IMR-90 (cell line): ENCODE results near the gene CDH1. TPM values are rescaled to one million over a fixed set of nuclear protein-coding genes. Genes with fewer than 3 reads are reported as not detected.
"Not testable (repeated sequence)": the region's sequence is repeated elsewhere in the genome, so short reads cannot be mapped to it uniquely, and the experiment has no call there.

Source experiments
- ATAC-seq: fragments of 200-7000 bp; cut with Tn5 transposase; 2 replicates; pipeline ENCODE4 v1.9.1; 2020; ENCODE audit warnings: low read depth, mild to moderate bottlenecking, moderate library complexity
- BruUV-seq: library from RNA; stranded (reverse); fragments of 400-500 nt; replicated peaks from 2 replicates; lab custom pipeline; 2021; lab: Mats Ljungman, UMichigan
- CTCF ChIA-PET: fragments of 300-600 bp; formaldehyde crosslinking; extraction: SDS; loops from one replicate; lab custom pipeline; 2021; ENCODE audit warnings: antibody characterized with exemption; lab: Yijun Ruan, JAX
- POLR2A ChIA-PET: fragments of 300-600 bp; sonication (Branson Sonifier 250); formaldehyde crosslinking; loops from one replicate; lab custom pipeline; 2022; ENCODE audit warnings: antibody characterized with exemption; ENCODE audit not compliant: unreplicated experiment; lab: Charles Lee
- DNase-seq: peaks from one replicate; pipeline ENCODE4 v3.0.0; 2013
- H2AFZ ChIP-seq: replicated peaks from 2 replicates; pipeline ENCODE3; 2013; ENCODE audit warnings: low read length, mild to moderate bottlenecking; ENCODE audit not compliant: poor library complexity
- H2AK5ac ChIP-seq: 2 replicates; pipeline ENCODE4 v1.6.1; 2013; ENCODE audit warnings: low read depth, low read length, inconsistent platforms
- H2AK9ac ChIP-seq: replicated peaks from 2 replicates; pipeline ENCODE3; 2013; ENCODE audit warnings: mild to moderate bottlenecking, low read depth, low read length, moderate library complexity; ENCODE audit not compliant: poor library complexity
- H2BK120ac ChIP-seq: 2 replicates; pipeline ENCODE4 v1.6.1; 2013; ENCODE audit warnings: low read depth, low read length, inconsistent platforms
- H2BK15ac ChIP-seq: 3 replicates; pipeline ENCODE4 v1.6.1; 2013; ENCODE audit warnings: low read depth, low read length, inconsistent platforms
- H2BK20ac ChIP-seq: 2 replicates; pipeline ENCODE4 v1.6.1; 2013; ENCODE audit warnings: low read depth, mild to moderate bottlenecking, inconsistent platforms, low read length, moderate library complexity
- H2BK5ac ChIP-seq: 2 replicates; pipeline ENCODE4 v1.6.1; 2013; ENCODE audit warnings: mild to moderate bottlenecking, low read depth, low read length, inconsistent platforms; ENCODE audit not compliant: poor library complexity, severe bottlenecking
- H3K14ac ChIP-seq: replicated peaks from 2 replicates; pipeline ENCODE4 v1.6.1; 2013; ENCODE audit warnings: low read depth, low read length, inconsistent platforms
- H3K18ac ChIP-seq: 2 replicates; pipeline ENCODE4 v1.6.1; 2013; ENCODE audit warnings: low read depth, low read length, control low read depth
- H3K23ac ChIP-seq: 2 replicates; pipeline ENCODE4 v1.6.1; 2013; ENCODE audit warnings: low read depth, low read length, inconsistent platforms
- H3K27ac ChIP-seq: 2 replicates; pipeline ENCODE4 v1.5.1; 2013; ENCODE audit warnings: mild to moderate bottlenecking, control low read depth, low read length; ENCODE audit not compliant: insufficient read depth
- H3K27me3 ChIP-seq: 2 replicates; pipeline ENCODE4 v1.6.1; 2013; ENCODE audit warnings: low read length; ENCODE audit not compliant: control insufficient read depth, insufficient read depth
- H3K36me3 ChIP-seq: 2 replicates; pipeline ENCODE4 v1.6.1; 2013; ENCODE audit warnings: low read length, mixed read lengths; ENCODE audit not compliant: control insufficient read depth, insufficient read depth
- H3K4ac ChIP-seq: 2 replicates; pipeline ENCODE4 v1.6.1; 2013; ENCODE audit warnings: low read depth, low read length, inconsistent platforms
- H3K4me1 ChIP-seq: 2 replicates; pipeline ENCODE4 v1.6.1; 2013; ENCODE audit warnings: low read length, mixed read lengths; ENCODE audit not compliant: control insufficient read depth, insufficient read depth
- H3K4me2 ChIP-seq: 2 replicates; pipeline ENCODE4 v1.6.1; 2013; ENCODE audit warnings: low read depth, mild to moderate bottlenecking, control low read depth, low read length, moderate library complexity
- H3K4me3 ChIP-seq: 2 replicates; pipeline ENCODE4 v1.5.1; 2013; ENCODE audit warnings: low read depth, mild to moderate bottlenecking, control low read depth, low read length, moderate library complexity; ENCODE audit not compliant: insufficient read depth
- H3K56ac ChIP-seq: 2 replicates; pipeline ENCODE4 v1.6.1; 2013; ENCODE audit warnings: low read length, inconsistent platforms; ENCODE audit not compliant: insufficient read depth; ENCODE audit errors: extremely low read depth
- H3K79me1 ChIP-seq, 2 experiments: 2 replicates each; pipeline ENCODE4 v1.6.1; 2013; ENCODE audit warnings: low read length in 2 of 2, inconsistent platforms in 1 of 2, low read depth in 1 of 2
- H3K9ac ChIP-seq: 2 replicates; pipeline ENCODE4 v1.6.1; 2013; ENCODE audit warnings: low read depth, low read length, control low read depth
- H3K9me1 ChIP-seq: 2 replicates; pipeline ENCODE4 v1.6.1; 2013; ENCODE audit warnings: low read length, inconsistent platforms; ENCODE audit not compliant: insufficient read depth
- H3K9me3 ChIP-seq: 2 replicates; pipeline ENCODE4 v1.6.1; 2013; ENCODE audit warnings: low read length; ENCODE audit not compliant: control insufficient read depth, insufficient read depth
- H4K20me1 ChIP-seq: 2 replicates; pipeline ENCODE4 v1.6.1; 2013; ENCODE audit warnings: low read length, inconsistent platforms; ENCODE audit not compliant: insufficient read depth
- H4K5ac ChIP-seq: 2 replicates; pipeline ENCODE4 v1.6.1; 2013; ENCODE audit warnings: mild to moderate bottlenecking, low read depth, low read length, control low read depth
- H4K8ac ChIP-seq, 2 experiments: 2 replicates each; pipeline ENCODE4 v1.6.1; 2013; ENCODE audit warnings: low read depth in 2 of 2, low read length in 2 of 2, control low read depth in 1 of 2, inconsistent platforms in 1 of 2
- H4K91ac ChIP-seq: 2 replicates; pipeline ENCODE4 v1.6.1; 2013; ENCODE audit warnings: low read depth, low read length, inconsistent platforms; ENCODE audit not compliant: insufficient read depth
- WGBS, 2 experiments: methylation state at CpG; one replicate each; pipeline versions ENCODE4 v1.1.5 to v1.1.7; 2013; ENCODE audit warnings: missing lambda C conversion rate in 2 of 2; ENCODE audit not compliant: insufficient read length in 1 of 2; ENCODE audit errors: extremely low coverage in 2 of 2; 5-methylcytosine and 5-hydroxymethylcytosine counted together
- dilution Hi-C: fragments of 300-500 bp; cut with HindIII; formaldehyde crosslinking; loops from one replicate; pipeline ENCODE4 v1.14.3; 2018; ENCODE audit warnings: low sequenced_read_pairs; ENCODE audit not compliant: unreplicated experiment
- in situ Hi-C: fragments of 300-500 bp; cut with MboI; formaldehyde crosslinking; loops from 3 replicates; pipeline ENCODE4 v1.14.3; 2019; ENCODE audit warnings: low sequenced_read_pairs, inconsistent platforms, mixed read lengths
- intact Hi-C: fragments of 100-400 bp; cut with micrococcal nuclease; formaldehyde crosslinking; loops from 2 replicates; pipeline ENCODE4 v1.10.0; 2022
- polyA plus RNA-seq, 3 experiments: library from polyadenylated mRNA; depleted of rRNA; stranded (reverse); fragments of >200 nt; gene quantifications; 2 replicates each; pipeline ENCODE4 v1.2.3, GENCODE V29; 2012; ENCODE audit warnings: low replicate concordance in 1 of 3
- total RNA-seq: library from RNA; depleted of rRNA; stranded (reverse); fragments of >200 nt; gene quantifications from 2 replicates; pipeline ENCODE4 v1.2.3, GENCODE V29; 2012

Gene CDH1
- total and polyA plus RNA-seq, 2 of the 4 experiments (the other 2 are of a cell fraction) = under 0.01 TPM; not detected in 1

GRCh38 chr16:68842964-68843481, 105.9 kb downstream of the CDH1 start:
- H2BK15ac ChIP-seq, H3K23ac ChIP-seq, H2AK9ac ChIP-seq, H3K27me3 ChIP-seq, H3K9me1 ChIP-seq, intact Hi-C loops, H2BK20ac ChIP-seq, H3K4ac ChIP-seq, BruUV-seq, H2BK120ac ChIP-seq, H4K91ac ChIP-seq, dilution Hi-C loops, H4K5ac ChIP-seq, H3K9me3 ChIP-seq, H3K27ac ChIP-seq, in situ Hi-C loops, H3K36me3 ChIP-seq, H4K20me1 ChIP-seq, H3K56ac ChIP-seq, CTCF ChIA-PET, DNase-seq, H3K18ac ChIP-seq, H2AK5ac ChIP-seq, H2BK5ac ChIP-seq, H3K9ac ChIP-seq, H3K14ac ChIP-seq, ATAC-seq, H3K4me1 ChIP-seq: not testable (repeated sequence)
- peaks cover 7 to 20% of the 10 kb centered on the region in 2 experiments for H3K79me1 ChIP-seq
- H3K4me2 ChIP-seq = peak overlapping the region; percentile 71
- peak overlapping the region; percentile 89 for H3K4me3 ChIP-seq
- H2AFZ ChIP-seq = peak overlapping the region; percentile 97
- peak overlapping the region; percentile 58 to 92; a peak in 2 of 4 replicates for H4K8ac ChIP-seq
- POLR2A ChIA-PET = interaction anchor here (0.6 kb wide), 1 partner anchor 20 kb away, joined by 4 read pairs; no protein-coding TSS in a partner anchor
- 17% methylated on average over 4 of the region's 23 CpGs; no CpG with 5 or more reads in 1 of the 2 experiments for WGBS, 2 experiments
